Osteoblast (primary cell): Measurements from ENCODE around the gene PPP1R11. TPM values are rescaled to one million over a fixed set of nuclear protein-coding genes. Genes with fewer than 3 reads are reported as not detected.

Source experiments
- DNase-seq: peaks from one replicate; pipeline ENCODE4 v3.0.0; 2011; ENCODE audit warnings: low spot score, mixed read lengths; ENCODE audit not compliant: insufficient read length; ENCODE audit errors: missing footprints
- H2AFZ ChIP-seq: 2 replicates; pipeline ENCODE4 v1.6.0; 2011; ENCODE audit warnings: mild to moderate bottlenecking, low read length
- H3K27ac ChIP-seq: 2 replicates; pipeline ENCODE4 v1.5.1; 2011; ENCODE audit warnings: mild to moderate bottlenecking, low read depth, low read length, moderate library complexity
- H3K27me3 ChIP-seq: 2 replicates; pipeline ENCODE4 v1.6.0; 2012; ENCODE audit warnings: mild to moderate bottlenecking, control low read depth, inconsistent platforms, low read length, moderate library complexity; ENCODE audit not compliant: insufficient read depth
- H3K36me3 ChIP-seq: 2 replicates; pipeline ENCODE4 v1.5.1; 2011; ENCODE audit warnings: mild to moderate bottlenecking, low read length, control low read depth, moderate library complexity; ENCODE audit not compliant: insufficient read depth
- H3K4me1 ChIP-seq: 2 replicates; pipeline ENCODE4 v1.5.1; 2011; ENCODE audit warnings: mild to moderate bottlenecking, low read length, control low read depth, moderate library complexity; ENCODE audit not compliant: insufficient read depth
- H3K4me2 ChIP-seq: 2 replicates; pipeline ENCODE4 v1.6.0; 2011; ENCODE audit warnings: mild to moderate bottlenecking, low read length; ENCODE audit not compliant: insufficient read depth
- H3K4me3 ChIP-seq: fragments of 200-600 bp; sonication (generic); 3 replicates; pipeline ENCODE4 v1.5.1; 2012; ENCODE audit warnings: mild to moderate bottlenecking, low read length, inconsistent platforms; ENCODE audit not compliant: insufficient read depth
- H3K79me2 ChIP-seq: 2 replicates; pipeline ENCODE4 v1.6.0; 2012; ENCODE audit warnings: mild to moderate bottlenecking, low read length, control low read depth, inconsistent platforms; ENCODE audit not compliant: insufficient read depth
- H3K9me3 ChIP-seq: 2 replicates; pipeline ENCODE4 v1.5.1; 2011; ENCODE audit warnings: low read depth, low read length, control low read depth
- H4K20me1 ChIP-seq: 2 replicates; pipeline ENCODE4 v1.6.0; 2012; ENCODE audit warnings: mild to moderate bottlenecking, low read length, control low read depth; ENCODE audit not compliant: insufficient read depth
- total RNA-seq: library from RNA; depleted of rRNA; stranded (reverse); fragments of >200 nt; gene quantifications from 2 replicates; pipeline ENCODE4 v1.2.3, GENCODE V29; 2012
- TF ChIP-seq, protein P1 (sequence below): IDR thresholded peaks from 2 replicates; pipeline ENCODE4 v1.5.1; 2011; ENCODE audit warnings: mild to moderate bottlenecking, low read depth, low read length, moderate library complexity; ENCODE audit errors: extremely low read depth

The PPP1R11 gene
- total RNA-seq, 1 donor = 35.1 TPM

DNA sequence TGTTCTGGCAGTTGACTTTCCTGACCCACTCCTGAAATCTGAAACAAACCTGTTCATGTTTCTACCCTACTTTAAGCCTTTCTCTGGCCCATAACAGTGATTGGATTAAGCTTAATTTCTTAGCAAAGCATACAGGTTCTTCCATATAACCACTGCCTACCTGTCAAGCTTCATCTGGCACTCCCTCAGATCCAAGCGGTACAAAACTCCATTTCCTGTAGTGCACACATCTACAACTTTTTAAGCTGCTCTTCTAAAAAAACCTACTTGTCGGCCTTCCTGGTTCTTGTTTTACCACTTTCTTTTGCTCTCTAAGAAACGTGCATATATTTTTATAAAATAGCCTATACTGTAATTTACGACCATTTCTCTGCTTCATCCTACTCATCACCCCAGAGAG, 916 bp upstream of the PPP1R11 start:
- Histone ChIP-seq H3K36me3 (peaks cover 18% of the 10 kb centered on the region), H3K4me2 (peak overlapping the region; percentile 91), H3K4me1 (peaks cover 28% of the 10 kb centered on the region), H3K27me3 (peaks cover 8% of the 10 kb centered on the region), H3K4me3 (peak overlapping the region; percentile 97), H4K20me1 (no peaks in the 10 kb centered on the region), H3K27ac (peak overlapping the region; percentile 98), H3K9me3 (no peaks in the 10 kb centered on the region), H3K79me2 (peaks cover 35% of the 10 kb centered on the region), H2AFZ (peak overlapping the region; percentile 94)
- DNase-seq = no peak
- TF ChIP-seq, protein P1, sequence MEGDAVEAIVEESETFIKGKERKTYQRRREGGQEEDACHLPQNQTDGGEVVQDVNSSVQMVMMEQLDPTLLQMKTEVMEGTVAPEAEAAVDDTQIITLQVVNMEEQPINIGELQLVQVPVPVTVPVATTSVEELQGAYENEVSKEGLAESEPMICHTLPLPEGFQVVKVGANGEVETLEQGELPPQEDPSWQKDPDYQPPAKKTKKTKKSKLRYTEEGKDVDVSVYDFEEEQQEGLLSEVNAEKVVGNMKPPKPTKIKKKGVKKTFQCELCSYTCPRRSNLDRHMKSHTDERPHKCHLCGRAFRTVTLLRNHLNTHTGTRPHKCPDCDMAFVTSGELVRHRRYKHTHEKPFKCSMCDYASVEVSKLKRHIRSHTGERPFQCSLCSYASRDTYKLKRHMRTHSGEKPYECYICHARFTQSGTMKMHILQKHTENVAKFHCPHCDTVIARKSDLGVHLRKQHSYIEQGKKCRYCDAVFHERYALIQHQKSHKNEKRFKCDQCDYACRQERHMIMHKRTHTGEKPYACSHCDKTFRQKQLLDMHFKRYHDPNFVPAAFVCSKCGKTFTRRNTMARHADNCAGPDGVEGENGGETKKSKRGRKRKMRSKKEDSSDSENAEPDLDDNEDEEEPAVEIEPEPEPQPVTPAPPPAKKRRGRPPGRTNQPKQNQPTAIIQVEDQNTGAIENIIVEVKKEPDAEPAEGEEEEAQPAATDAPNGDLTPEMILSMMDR = no peak

DNA sequence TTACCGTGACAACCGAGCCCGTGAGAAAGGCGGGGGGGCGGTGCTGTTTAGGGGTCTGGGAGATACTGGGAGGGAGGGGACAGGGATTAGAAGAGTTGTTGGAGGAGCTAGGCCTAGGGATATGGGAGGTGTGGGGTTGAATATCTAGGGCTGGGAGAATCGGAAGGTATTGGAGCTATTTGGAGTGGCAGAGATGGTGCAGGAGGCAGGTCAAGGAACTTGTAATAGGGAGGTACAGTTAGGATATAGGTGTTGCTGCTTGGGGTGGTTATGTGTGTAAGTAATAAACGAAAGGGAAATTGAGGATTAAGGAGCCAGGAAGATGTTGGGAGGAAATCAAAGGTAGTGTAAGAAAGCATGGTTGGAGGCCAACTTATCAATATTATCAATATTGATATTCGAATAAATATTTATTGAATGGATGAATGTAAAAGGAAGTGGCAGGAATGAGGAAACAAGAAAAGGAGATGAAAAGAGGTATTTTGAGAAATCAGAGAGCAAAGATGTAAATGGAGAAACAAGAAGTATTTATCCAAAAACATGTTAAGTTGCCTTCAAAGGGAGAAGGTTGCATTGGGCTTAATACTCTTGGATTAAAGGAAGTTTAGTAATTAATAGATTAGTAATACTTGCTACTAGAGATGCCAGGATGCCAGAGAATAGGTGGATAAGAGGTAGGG, 602 bp downstream of the PPP1R11 start:
- no peaks in the 10 kb centered on the region for H4K20me1 ChIP-seq
- peaks cover 22% of the 10 kb centered on the region for H3K4me1 ChIP-seq
- H3K36me3 ChIP-seq = peaks cover 18% of the 10 kb centered on the region
- peak overlapping the region; percentile 98 for H3K27ac ChIP-seq
- H3K9me3 ChIP-seq = no peaks in the 10 kb centered on the region
- H3K79me2 ChIP-seq = peaks cover 26% of the 10 kb centered on the region
- peak overlapping the region; percentile 97 for H3K4me3 ChIP-seq
- peaks cover 24% of the 10 kb centered on the region for H3K27me3 ChIP-seq
- DNase-seq = no peak
- H2AFZ ChIP-seq = peak overlapping the region; percentile 97
- TF ChIP-seq, protein P1 = no peak
- H3K4me2 ChIP-seq = peak overlapping the region; percentile 91

- peak; percentile 84 for DNase-seq
- H3K4me1 ChIP-seq = peaks cover 12% of the 10 kb centered on the region
- H3K9me3 ChIP-seq = no peaks in the 10 kb centered on the region
- H3K27me3 ChIP-seq = peaks cover 60% of the 10 kb centered on the region
- no peak overlapping the region for H3K4me2 ChIP-seq
- no peaks in the 10 kb centered on the region for H4K20me1 ChIP-seq
- TF ChIP-seq, protein P1 = no peak
- no peak overlapping the region for H3K4me3 ChIP-seq
- peaks cover 14% of the 10 kb centered on the region for H3K79me2 ChIP-seq
- peaks cover 8% of the 10 kb centered on the region for H3K36me3 ChIP-seq
- H3K27ac ChIP-seq = no peak overlapping the region
- H2AFZ ChIP-seq = no peak overlapping the region
Measured at GRCh38 chr6:30071081-30071818, 4.3 kb downstream of the PPP1R11 start.

DNA sequence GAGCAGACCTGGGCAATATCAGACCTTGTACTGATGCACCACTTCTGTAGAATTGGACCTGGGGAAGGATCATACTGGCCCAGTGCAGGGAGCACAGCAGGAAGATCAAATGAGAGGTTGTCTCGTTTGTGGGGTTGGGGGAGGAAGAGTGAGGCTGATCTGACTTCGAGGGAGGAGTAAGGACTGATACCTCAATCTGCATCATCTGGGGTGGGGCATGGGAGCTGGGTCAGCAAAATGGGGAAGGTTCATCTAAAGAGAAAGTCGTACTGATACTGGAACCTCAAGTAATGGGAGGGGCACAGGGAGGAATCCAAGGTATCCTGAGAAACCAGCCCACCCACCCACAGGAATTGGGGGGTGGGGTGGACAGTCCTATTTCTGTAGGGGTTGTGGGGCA, 4.9 kb downstream of the PPP1R11 start:
- no peak overlapping the region for H3K4me2 ChIP-seq
- H3K79me2 ChIP-seq = peaks cover 14% of the 10 kb centered on the region
- no peaks in the 10 kb centered on the region for H4K20me1 ChIP-seq
- H3K4me3 ChIP-seq = no peak overlapping the region
- peaks cover 66% of the 10 kb centered on the region for H3K27me3 ChIP-seq
- H3K36me3 ChIP-seq = peaks cover 8% of the 10 kb centered on the region
- H3K4me1 ChIP-seq = peaks cover 8% of the 10 kb centered on the region
- no peaks in the 10 kb centered on the region for H3K9me3 ChIP-seq
- no peak for DNase-seq
- TF ChIP-seq, protein P1 = no peak
- H2AFZ ChIP-seq = no peak overlapping the region
- H3K27ac ChIP-seq = no peak overlapping the region
